ENCODE data around the gene GALNT18.

- TF ChIP-seq CTCF (IDR thresholded peaks at IDR 0.05) (no peak), POLR2AphosphoS5 (IDR thresholded peaks at IDR 0.05) (no peak), POLR2A (IDR thresholded peaks at IDR 0.05) (no peak)
These were observed 14.9 kb upstream of the GALNT18 start for GRCh38 chr11:11636671-11637070.

All from breast epithelium (tissue), 3 donors.